IPS-18c (cell line): ENCODE results near the gene TMEM204.

Experiments
- H3K4me3 ChIP-seq: 2 replicates; pipeline ENCODE4 v1.7.0; 2013; ENCODE audit warnings: low read depth, mild to moderate bottlenecking, low read length, moderate library complexity; ENCODE audit not compliant: insufficient read depth
- H3K9me3 ChIP-seq: one replicate; pipeline ENCODE4 v1.6.1; 2013; ENCODE audit warnings: mild to moderate bottlenecking, low read length, moderate library complexity; ENCODE audit not compliant: control insufficient read depth, insufficient read depth

TMEM204 gene

DNA sequence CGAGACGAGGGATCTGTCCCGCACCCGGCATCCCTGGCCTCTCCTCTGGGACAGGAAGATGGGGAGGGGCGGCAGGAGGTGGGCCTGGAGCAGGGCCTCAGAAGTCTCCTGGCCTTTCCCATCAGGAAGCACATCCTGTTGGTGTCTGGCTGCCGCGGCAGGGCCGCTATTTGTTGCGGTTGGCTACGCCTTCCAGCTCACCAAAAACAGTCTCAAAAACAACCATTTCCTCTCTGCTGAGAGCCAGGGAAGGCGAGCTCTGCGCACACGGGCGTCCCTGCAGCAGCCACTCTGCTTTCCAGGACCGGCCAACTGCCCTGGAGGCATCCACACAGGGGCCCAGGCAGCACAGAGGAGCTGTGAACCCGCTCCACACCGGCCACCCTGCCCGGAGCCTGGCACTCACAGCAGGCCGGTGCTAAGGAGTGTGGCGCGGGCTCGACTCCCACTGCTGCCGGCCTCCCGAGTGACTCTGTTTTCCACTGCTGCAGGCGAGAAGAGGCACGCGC is at the start of gene TMEM204:
TMEM204 (plus strand) TSS at position 224 of the 509 bp plus-strand sequence. CDS start 610 bp downstream, outside the sequence.
- Histone ChIP-seq H3K4me3 (no peak within 1 kb of the TSS), H3K9me3 (no peaks in the 10 kb centered on the region)

DNA sequence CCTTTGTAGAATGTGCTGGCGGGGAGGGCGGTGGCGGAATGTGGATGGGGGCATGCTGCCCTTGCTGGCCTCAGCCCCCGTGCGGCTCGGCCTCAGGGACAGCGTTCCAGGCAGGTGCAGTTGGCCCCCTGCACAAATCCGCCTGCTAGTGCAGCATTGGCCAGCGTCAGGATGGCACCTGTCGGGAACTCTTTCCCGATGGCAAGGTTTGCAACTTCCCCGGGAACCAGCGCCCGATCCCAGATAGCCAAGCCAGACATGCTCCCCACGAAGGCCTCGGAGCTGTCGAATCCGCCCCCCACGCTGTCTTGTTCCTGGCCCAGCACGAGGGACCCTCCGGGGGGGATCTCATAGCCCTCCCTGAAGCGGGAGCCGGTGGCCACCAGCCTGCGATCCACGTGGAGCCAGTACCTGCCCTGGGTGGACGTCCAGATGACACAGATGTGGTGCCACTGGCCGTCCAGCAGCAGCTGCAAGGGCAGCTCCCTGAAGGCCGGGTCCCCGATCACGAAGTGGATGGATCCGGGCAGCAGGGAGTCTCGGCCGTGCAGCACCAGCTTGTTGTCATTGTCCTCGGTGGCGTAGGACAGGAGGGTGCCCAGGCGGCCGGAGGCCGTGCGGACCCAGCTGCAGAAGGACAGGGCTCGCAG is 47.5 kb upstream of the TMEM204 start:
- H3K4me3 ChIP-seq: no peak overlapping the region
- peaks cover 2% of the 10 kb centered on the region for H3K9me3 ChIP-seq

DNA sequence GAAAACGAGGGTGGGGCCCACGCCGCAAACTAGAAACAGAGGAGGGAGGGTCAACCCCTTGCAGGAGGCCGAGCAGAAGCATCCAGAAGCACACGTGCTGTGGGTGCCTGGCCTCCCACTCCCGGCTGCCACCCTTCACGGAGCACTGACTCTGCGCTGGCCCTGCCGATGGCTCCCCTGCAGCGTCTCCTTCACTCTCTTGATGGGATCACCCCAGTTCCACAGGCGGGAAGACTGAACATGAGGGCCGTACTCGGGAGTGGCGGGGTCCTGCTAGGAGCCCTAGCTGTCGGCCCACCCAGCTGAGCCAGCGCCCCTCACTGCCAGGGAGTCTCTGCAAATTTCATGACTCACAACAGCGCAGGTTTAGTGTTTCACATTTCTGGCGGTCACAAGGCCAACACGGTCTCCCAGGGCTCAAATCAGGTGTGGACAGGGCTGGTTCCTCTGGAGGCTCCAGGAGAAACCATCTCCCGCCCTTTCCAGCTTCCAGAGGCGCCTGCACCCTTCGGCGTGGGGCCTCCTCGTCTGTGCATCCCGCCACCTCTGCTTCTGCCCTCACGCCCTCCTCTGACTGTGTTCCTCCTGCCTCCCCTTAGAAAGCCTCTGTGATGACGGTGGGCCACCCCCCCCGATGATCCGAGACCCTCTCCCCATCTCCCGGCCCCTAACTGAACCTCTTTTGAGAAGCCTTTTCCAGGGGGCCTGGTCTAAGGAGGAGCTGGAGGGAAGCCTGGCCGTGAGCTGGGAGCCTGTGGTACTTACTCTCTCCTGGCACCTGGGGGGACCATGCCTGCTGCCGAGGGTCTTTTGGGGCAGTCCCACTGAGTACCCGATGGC is 46.7 kb upstream of the TMEM204 start:
- Histone ChIP-seq H3K9me3 (peaks cover 2% of the 10 kb centered on the region), H3K4me3 (no peak overlapping the region)

DNA sequence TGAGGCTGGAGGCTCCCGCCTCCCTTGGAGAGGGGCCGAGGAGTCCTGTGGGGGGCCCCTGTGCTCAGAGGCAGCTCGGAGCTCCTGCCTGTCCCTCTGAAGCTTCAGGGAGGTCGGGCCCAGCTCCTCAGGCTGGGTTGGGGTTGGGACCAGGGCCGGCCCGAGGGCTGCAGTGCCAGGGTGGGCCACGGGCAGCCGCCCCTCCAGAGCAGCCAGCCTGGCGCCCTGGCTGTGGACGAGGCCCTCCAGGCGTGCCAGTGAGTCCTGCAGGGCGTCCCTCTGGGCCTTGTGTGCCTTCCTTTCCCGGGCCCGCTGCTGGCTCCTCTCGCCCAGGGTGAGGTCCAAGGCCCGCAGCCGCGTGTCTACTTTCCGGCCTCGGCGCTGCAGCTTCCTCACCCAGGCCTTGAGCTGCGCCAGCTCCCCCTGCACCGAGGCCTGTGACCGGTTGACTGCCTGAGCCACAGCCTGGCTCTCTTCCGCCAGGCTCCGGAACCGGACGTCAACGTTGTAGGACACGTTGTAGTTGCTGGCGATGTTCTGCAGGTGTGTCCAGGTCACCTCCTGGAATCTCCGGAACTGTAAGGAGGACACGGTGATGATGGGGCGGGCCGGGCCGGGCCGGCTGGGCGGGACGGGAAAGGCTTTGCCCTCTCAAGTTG is 45.9 kb upstream of the TMEM204 start:
- Histone ChIP-seq H3K4me3 (no peak overlapping the region), H3K9me3 (peaks cover 2% of the 10 kb centered on the region)

DNA sequence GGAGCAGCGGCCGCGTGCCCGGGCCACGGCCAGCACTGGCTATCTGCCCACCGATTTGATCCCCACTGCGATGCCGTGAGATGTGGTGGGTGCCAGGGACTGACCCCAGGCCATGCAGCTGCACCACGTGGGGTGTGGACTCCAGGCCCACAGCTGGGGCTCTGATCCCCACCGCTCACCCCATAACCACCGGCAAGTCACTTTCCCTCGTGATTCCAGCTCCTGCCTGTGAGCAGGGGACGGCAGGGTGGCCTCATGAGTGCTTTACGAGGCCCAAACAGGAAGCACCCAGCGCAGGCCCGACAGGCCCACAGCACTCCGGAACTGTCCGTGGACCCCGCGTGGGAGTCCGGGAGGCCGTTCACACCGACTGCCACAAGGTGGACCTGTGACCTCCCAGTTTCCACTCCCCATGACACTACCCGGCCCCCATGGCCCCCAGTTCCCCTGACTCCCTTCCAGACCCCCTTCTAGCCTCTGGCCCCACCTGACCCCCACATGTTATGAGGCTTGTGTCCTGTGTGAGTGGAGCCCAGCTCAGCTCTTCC is 45.3 kb upstream of the TMEM204 start:
- Histone ChIP-seq H3K9me3 (peaks cover 2% of the 10 kb centered on the region), H3K4me3 (no peak overlapping the region)

DNA sequence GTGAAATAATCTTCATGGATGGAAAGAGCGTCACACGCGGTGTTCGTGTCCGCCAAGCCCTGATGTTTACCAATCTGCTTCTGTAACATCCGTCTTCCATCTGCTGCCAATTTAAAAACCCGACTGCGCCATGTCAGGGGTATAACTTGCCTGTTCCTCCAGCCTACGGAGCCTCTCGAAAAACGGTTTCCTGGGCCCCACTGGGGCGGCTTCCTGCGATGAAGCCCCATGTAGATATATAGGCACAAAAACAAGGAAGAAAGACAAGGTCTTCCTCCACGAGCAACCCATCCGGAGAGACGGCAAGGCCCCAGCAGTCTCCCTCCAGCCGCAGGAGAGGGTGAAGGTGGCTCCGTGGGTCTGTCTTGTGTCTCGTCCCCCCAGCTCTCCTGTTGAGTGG is 44.8 kb upstream of the TMEM204 start, which contains the start of gene PTX4:
PTX4 (minus strand) TSS at position 326 of the 400 bp plus-strand sequence; CDS start at position 291, 35 bp downstream.
- Histone ChIP-seq H3K9me3 (peaks cover 2% of the 10 kb centered on the region), H3K4me3 (no peak within 1 kb of the TSS)

DNA sequence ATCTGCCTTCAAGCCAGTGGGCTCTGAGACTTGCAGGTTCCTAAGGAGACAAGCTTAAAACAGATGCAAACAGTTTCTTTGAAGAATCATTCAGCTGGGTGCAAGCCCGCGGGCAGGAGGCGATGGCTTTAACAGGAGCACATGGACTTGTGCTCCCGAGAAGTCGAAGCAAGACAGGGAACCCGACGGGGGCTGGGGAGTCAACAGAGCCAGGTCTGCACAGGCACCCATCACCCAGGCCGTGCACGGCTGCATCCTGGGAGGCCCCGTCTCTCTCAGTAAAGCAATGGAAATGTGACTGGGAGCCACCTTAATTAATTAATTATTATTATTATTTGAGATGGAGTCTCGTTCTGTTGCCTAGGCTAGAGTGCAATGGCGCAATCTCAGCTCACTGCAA is 44.4 kb upstream of the TMEM204 start:
- Histone ChIP-seq H3K9me3 (no peaks in the 10 kb centered on the region), H3K4me3 (no peak overlapping the region)

DNA sequence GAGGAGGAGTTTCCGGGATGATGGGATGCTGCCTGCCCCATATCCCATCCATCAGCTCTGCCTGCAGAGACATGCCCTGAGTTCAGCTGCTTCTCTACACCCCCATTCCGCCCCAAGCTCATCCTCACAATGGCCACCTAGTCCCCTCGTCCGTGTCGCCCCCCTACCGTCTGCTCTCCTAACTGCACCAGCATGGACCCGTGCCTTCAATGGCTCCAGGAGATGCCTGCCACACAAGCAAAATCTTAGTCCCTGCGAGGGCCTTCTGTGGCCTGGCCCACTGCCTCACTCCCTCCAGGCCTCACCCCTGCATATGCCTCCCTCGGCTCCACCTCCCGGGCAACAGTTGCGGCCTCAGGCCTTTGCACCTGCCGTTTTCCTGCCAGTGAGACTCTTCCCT is 42.1 kb upstream of the TMEM204 start:
- no peak overlapping the region for H3K4me3 ChIP-seq

DNA sequence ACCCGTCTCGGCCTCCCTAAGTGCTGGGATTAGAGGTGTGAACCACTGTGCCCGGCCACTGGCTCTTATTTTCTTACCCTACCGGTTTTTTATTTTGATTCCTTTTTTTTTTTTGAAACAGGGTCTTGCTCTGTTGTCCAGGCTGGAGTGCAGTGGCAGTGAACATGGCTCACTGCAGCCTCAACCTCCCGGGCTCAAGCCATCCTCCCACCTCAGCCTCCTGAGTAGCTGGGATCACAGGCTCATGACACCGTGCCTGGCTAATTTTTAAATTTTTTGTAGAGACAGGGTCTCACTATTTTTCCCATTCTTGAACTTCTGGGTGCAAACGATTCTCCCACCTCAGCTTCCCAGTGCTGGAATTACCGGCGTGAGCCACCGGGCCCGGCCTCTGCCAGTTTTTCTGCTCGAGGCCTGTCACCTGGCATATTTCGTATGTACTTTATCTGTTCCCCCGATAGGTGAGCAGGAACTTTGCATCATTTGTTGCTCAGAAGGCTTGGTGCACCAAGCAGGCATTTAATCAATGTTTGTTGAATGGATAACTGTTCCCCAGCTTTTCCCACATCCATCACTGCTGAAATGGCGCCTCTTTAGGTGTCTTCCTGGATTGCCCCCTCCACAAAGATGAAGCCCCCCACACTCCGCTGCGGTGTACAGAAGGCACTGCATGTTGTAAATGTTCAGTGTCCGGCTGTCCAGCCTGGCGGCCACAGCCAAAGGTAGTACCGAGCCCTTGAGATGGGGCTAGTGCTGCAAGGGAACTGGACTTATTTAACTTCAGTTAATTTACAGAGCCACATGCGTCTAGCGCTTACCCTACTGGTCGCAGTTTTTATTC is 41.2 kb upstream of the TMEM204 start:
- Histone ChIP-seq H3K4me3 (peak overlapping the region; percentile 91), H3K9me3 (no peaks in the 10 kb centered on the region)

More for the DNA sequence above, 42.1 kb upstream of the TMEM204 start:
- no peaks in the 10 kb centered on the region for H3K9me3 ChIP-seq

DNA sequence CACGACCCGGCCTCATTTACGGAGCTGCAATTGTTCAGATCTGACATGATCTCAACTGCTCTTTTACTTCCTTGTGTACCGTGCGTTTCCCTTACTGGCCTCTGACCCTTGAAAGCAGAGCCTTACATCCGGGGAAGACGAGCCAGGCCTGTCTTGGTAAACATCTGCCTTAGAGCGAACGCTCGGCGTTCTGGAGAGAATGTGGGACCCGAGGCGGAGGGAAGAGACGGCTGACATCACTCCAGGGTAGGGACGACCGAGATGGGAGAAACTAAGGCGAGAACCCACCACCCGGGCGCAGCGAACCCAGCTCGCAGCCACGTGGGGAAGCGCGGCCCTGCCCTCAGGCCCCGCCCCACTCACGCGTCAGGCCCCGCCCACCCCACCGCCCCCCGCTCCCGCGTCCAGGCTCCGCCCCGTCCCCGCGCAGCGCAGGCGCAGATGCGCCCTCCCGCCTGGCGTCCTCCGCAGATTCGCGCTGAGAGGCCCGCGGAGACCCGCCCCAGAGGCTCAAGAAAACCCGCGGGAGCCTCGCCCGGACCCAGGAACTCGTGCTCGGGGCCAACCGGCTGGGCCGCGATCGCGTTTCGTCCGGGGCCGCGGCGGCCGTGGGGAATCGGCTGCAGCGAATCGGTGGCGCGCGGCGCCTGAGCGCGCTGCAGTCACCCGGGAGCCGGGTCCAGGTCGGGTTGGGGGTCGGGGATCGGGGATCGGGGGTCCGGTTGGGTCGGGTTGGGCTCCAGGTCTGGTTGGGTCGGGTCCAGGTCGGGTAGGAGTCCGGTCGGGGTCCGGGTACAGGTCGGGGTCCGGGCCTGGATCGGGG is 40.3 kb upstream of the TMEM204 start, which contains the start of gene TELO2:
TELO2 (plus strand) TSS at position 438 of the 823 bp plus-strand sequence. CDS start 922 bp downstream, outside the sequence.
- Histone ChIP-seq H3K9me3 (no peaks in the 10 kb centered on the region), H3K4me3 (peak within 1 kb of the TSS; percentile 91)

DNA sequence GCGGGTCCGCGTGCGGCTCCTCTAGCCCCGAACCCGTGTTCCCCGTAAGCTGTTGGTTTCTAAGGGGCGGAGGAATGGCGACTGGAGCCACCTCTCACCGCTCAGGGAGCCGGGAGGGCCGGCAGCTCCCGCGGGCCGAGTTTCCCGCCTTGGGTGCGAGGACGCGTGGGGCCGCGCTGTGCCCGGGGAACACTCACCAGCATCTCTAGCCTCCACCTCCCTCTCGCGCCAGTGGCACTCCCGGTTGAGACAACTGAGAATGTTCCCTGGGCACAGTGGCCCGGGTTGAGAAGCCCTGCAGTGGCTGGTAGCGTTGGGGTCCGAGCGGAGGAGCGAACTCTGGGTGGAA is 39.7 kb upstream of the TMEM204 start:
- Histone ChIP-seq H3K4me3 (peak overlapping the region; percentile 91), H3K9me3 (no peaks in the 10 kb centered on the region)

DNA sequence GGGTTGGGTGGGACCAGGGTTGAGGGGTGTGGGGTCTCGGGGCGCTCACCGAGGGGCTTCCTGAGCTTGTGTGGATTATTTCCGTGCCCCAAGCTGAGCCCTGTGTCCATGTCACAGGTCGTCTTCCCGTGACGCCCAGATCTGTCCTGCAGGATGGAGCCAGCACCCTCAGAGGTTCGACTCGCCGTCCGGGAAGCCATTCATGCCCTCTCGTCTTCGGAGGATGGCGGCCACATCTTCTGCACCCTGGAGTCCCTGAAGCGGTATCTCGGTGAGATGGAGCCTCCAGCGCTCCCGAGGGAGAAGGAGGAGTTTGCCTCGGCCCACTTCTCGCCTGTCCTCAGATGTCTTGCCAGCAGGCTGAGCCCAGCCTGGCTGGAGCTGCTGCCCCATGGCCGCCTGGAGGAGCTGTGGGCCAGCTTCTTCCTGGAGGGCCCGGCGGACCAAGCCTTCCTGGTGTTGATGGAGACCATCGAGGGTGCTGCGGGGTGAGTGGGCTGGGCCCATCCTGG is 39.3 kb upstream of the TMEM204 start:
- Histone ChIP-seq H3K4me3 (peak overlapping the region; percentile 91), H3K9me3 (no peaks in the 10 kb centered on the region)

DNA sequence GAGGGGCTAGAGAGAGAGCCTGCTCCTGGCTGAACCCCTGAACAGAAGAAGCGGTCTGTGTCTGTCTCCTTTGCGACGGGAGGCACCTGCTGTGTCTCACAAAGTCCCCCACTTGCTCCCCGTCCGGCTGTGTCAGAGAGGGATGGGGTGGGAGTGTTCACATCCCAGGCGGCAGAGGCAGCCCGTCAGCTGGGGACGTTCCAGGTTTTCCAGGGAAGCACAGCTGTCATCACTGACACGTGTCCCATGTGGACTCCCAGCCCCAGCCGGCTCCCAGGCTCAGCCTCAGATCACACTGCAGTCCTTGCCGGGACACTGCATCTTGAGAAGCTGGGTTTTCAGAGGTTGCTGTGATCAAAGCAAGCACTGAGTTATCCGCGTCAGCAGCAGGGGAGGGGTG is 38.8 kb upstream of the TMEM204 start:
- Histone ChIP-seq H3K9me3 (no peaks in the 10 kb centered on the region), H3K4me3 (no peak overlapping the region)

DNA sequence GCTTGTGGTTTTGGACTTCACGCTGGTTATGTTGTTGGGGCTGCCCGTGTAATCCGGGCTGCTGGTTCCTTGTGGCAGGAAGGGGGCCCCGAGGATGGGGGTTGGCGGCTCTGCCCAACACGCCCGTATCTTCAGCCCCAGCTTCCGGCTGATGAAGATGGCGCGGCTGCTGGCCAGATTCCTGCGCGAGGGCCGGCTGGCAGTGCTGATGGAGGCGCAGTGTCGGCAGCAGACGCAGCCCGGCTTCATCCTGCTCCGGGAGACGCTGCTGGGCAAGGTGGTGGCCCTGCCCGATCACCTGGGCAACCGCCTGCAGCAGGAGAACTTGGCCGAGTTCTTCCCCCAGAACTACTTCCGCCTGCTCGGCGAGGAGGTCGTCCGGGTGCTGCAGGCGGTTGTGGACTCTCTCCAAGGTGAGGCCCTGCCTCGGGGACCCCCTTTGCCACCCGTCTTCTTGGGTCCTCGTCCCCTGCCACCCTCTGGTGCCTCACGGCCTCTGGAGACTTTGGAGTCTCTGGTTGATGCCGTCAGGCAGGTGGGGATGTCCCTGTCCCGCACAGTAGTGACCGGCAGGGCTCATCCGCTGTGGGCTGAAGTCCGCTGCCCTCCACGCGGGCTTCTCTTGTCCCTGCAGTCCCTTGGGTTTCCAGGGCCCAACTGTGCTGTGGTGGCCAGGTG is 38.1 kb upstream of the TMEM204 start:
- no peaks in the 10 kb centered on the region for H3K9me3 ChIP-seq
- H3K4me3 ChIP-seq: no peak overlapping the region

DNA sequence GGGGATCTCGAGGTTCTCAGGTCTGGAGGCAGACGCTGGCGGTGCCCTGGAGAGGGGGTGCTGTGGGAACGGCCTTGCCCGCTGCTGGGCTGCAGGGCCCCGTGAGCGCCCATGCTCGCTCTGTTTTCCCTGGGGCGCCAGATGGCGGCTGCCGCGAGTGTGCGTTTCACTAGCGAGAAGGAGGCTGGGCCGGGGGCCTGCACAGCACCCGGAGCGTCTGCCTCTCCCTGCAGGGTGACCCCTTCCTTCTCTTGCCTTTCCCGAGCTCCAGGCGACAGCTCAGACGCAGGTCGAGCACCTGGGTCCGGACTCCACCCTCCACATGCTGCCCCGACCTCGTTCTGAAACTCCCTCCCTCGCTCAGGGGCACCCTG is 37.6 kb upstream of the TMEM204 start:
- Histone ChIP-seq H3K9me3 (no peaks in the 10 kb centered on the region), H3K4me3 (no peak overlapping the region)
